HG03025 (cell line): ENCODE data around the gene SMC2.

Experiments used
- ATAC-seq: cut with Tn5 transposase; IDR thresholded peaks from one replicate; pipeline ENCODE4 v1.9.1; 2021; ENCODE audit warnings: mild to moderate bottlenecking, moderate library complexity; ENCODE audit not compliant: unreplicated experiment, low FRiP score

Gene SMC2

GRCh38 chr9:104099630-104100029 is 5.5 kb downstream of the SMC2 start:
- ATAC-seq, result no peak

GRCh38 chr9:104104360-104104759 is 10.3 kb downstream of the SMC2 start:
- no peak for ATAC-seq

GRCh38 chr9:104107799-104108198 is 13.7 kb downstream of the SMC2 start:
- ATAC-seq, result no peak

GRCh38 chr9:104108315-104108714 is 14.2 kb downstream of the SMC2 start:
- no peak for ATAC-seq

- no peak for ATAC-seq
Observed at GRCh38 chr9:104110509-104110908, 16.4 kb downstream of the SMC2 start.

GRCh38 chr9:104118916-104119315 is 24.8 kb downstream of the SMC2 start:
- ATAC-seq, result no peak

GRCh38 chr9:104121022-104121421 is 26.9 kb downstream of the SMC2 start:
- ATAC-seq, result no peak

- no peak for ATAC-seq
Observed at GRCh38 chr9:104138243-104138868, 44.2 kb downstream of the SMC2 start.

GRCh38 chr9:104142799-104143549 is 48.9 kb downstream of the SMC2 start:
- no peak for ATAC-seq

GRCh38 chr9:104143550-104143910 is 49.4 kb downstream of the SMC2 start:
- no peak for ATAC-seq

- ATAC-seq, result no peak
Observed at GRCh38 chr9:104144336-104144735, 50.2 kb downstream of the SMC2 start.

GRCh38 chr9:104173067-104173466 is 79.0 kb downstream of the SMC2 start:
- no peak for ATAC-seq

- ATAC-seq, result no peak
Observed at GRCh38 chr9:104177003-104177611, 83.0 kb downstream of the SMC2 start.

- peak; percentile 89 for ATAC-seq
Observed at GRCh38 chr9:104177676-104178075, 83.6 kb downstream of the SMC2 start.
